ENCODE data around the gene CA9. TPM values are rescaled to one million over a fixed set of nuclear protein-coding genes. Genes with fewer than 3 reads are reported as not detected.
A peak's percentile ranks its signal among the peaks of the same experiment; 100 is the strongest.
"Not testable (repeated sequence)": the region's sequence is repeated elsewhere in the genome, so short reads cannot be mapped to it uniquely, and the experiment has no call there.

The CA9 gene
- total and polyA plus RNA-seq, 8 donors, result 0.26 to 1.8 (median 1.3) TPM; not detected in 1

DNA sequence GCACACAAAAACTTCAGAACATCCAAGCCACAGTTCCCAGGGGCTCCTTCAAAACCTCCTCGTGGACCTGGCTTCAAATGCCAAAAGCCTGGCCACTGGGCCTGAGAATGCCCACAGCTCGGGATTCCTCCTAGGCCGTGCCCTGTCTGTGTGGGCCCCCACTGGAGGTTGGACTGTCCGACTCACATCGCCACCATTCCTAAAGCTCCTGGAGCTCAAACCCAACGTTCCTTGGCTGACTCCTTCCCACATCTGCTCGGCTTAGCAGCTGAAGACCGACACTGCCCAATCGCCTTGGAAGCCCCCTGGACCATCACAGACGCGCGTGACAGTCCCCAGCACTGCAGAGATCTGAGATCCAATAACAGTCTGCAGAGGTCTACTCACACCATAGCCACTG is 30.7 kb upstream of the CA9 start:
- Histone ChIP-seq H3K27me3 (no peaks in the 10 kb centered on the region), H3K9me3 (no peaks in the 10 kb centered on the region), H3K4me3 (no peak overlapping the region), H3K27ac (no peak overlapping the region), H3K4me1 (peaks cover 0 to 53% of the 10 kb centered on the region in 2 donors), H3K36me3 (no peaks in the 10 kb centered on the region)
- TF ChIP-seq CTCF (IDR thresholded peaks at IDR 0.05), result no peak
- intact Hi-C loops (cut with DNase I), result no loop called here
- ATAC-seq, result no peak
- no peak for DNase-seq

- intact Hi-C loops (cut with DNase I); ATAC-seq; H3K27me3 ChIP-seq; H3K36me3 ChIP-seq; DNase-seq; H3K9me3 ChIP-seq: not testable (repeated sequence)
- Histone ChIP-seq H3K4me1 (peaks cover 4 to 70% of the 10 kb centered on the region in 2 donors), H3K27ac (peak overlapping the region; percentile 89 to 91), H3K4me3 (peak overlapping the region; percentile 48 to 56)
Measured at GRCh38 chr9:35645736-35646135, 28.0 kb upstream of the CA9 start.

DNA sequence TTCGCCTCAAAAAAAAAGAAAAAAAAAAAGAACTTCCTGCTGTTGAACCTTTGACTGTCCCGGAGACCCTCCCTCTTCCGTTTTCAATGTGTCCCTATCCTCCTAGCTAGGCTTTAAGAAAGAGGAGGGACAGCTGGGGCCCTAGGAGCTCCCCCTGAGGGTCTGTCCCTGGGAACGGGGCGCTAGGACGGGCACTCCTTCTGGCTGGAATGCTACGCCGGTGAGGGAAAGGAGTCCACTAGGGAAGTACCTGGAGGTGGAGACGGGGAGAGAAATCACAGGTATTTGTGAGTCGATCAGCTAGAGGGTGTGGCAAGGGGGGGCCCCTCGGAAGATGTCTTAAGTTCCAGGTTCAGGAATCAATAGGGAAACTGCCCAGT is 27.6 kb upstream of the CA9 start:
- H3K27ac ChIP-seq, result peak overlapping the region; percentile 89 to 91
- H3K9me3 ChIP-seq, result no peaks in the 10 kb centered on the region
- peak overlapping the region; percentile 48 to 56 for H3K4me3 ChIP-seq
- H3K27me3 ChIP-seq, result no peaks in the 10 kb centered on the region
- DNase-seq (peak in 2 of 4 donors; percentile 72 to 73), ATAC-seq (peak; percentile 62)
- peaks cover 4 to 70% of the 10 kb centered on the region in 2 donors for H3K4me1 ChIP-seq
- no peaks in the 10 kb centered on the region for H3K36me3 ChIP-seq
- TF ChIP-seq CTCF (IDR thresholded peaks at IDR 0.05), result no peak
- intact Hi-C loops (cut with DNase I), result no loop called here

GRCh38 chr9:35646533-35647265 is 27.0 kb upstream of the CA9 start:
- no peaks in the 10 kb centered on the region for H3K27me3 ChIP-seq
- no peaks in the 10 kb centered on the region for H3K9me3 ChIP-seq
- intact Hi-C loops (cut with DNase I), result no loop called here
- peak overlapping the region; percentile 48 to 56 for H3K4me3 ChIP-seq
- DNase-seq, result peak; percentile 94 to 100 (median 96)
- peak; percentile 86 to 99 for TF ChIP-seq CTCF (IDR thresholded peaks at IDR 0.05)
- no peaks in the 10 kb centered on the region for H3K36me3 ChIP-seq
- peak; percentile 98 for ATAC-seq
- H3K4me1 ChIP-seq, result peaks cover 4 to 66% of the 10 kb centered on the region in 2 donors
- H3K27ac ChIP-seq, result peak overlapping the region; percentile 89 to 91

DNA sequence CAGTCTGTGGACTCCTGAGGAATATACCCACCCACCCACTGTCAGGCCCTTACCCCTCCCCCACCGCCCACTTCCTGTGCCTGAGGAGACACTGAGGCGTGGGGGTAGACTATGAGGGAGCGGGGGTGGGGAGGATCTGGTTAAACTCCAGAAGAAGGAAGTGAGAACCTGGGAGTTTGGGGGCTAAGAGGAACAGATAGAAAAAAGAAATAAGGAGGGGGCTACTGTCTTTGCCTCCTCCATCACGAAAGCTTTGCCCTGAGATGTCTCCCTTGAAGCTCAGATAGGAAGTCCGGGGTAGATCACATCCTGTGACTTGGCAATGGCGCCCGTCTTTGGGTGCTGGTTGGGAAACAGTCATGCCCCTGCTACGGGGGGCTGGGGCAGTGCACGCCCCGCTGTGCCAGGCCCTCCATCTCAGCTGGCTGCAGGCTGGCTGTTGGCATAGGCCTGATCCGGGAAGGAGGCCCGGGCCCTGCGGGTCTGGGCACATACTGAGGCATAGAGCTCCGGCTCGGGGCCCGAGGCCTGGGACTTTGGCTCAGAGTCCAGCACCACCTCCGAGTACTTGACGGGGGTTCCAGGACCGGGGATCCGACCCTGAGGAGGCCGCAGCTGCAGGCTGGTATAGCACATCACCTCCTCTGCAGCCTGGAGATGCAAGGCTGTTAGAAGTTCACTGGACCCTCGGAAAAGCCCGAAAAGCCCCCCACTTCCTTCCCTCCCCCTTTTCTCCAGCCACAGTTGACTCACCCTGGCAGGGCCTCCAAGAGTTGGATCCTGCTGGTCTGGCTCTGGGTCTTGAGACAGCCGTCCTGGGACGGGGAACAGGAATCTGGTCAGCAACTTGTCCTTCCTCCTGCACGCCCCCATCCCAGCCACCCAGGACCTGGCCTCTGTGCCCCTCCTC is 24.0 kb upstream of the CA9 start:
- no peak for ATAC-seq
- no peak for DNase-seq
- no peaks in the 10 kb centered on the region for H3K36me3 ChIP-seq
- H3K9me3 ChIP-seq, result no peaks in the 10 kb centered on the region
- intact Hi-C loops (cut with DNase I), result no loop called here
- TF ChIP-seq CTCF (IDR thresholded peaks at IDR 0.05), result no peak
- peak overlapping the region in 1 of 2 donors; percentile 27 for H3K4me3 ChIP-seq
- H3K27me3 ChIP-seq, result no peaks in the 10 kb centered on the region
- H3K27ac ChIP-seq, result peak overlapping the region; percentile 7 to 55
- H3K4me1 ChIP-seq, result peaks cover 4 to 63% of the 10 kb centered on the region in 2 donors

All from left lung (tissue), 10 donors.